Hepatic stellate cell (primary cell): ENCODE measurements around the gene FAT2.

ENCODE experiments used
- DNase-seq: peaks from one replicate; pipeline ENCODE4 v3.0.0; 2011; ENCODE audit warnings: low spot score

Gene FAT2

GRCh38 chr5:151553130-151553670, 37.9 kb downstream of the FAT2 start:
- no peak for DNase-seq

DNA sequence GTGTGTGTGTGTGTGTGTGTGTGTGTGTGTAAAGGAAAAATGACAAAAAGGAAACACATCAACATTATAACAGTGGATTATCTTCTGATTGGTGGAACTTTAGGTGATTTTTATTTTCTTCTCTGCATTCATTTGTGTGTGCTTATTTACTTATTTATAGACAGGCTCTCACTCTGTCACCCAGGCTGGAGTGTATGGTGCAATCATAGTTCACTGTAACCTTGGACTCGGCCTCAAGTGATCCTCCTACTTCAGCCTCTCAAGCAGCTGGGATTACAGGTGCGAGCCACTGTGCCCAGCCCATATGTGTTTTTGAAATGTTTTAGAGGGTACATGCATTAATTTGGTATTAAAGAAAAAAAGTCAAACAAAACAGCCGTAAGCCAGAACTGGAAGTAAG, 39.1 kb downstream of the FAT2 start:
- no peak for DNase-seq

DNA sequence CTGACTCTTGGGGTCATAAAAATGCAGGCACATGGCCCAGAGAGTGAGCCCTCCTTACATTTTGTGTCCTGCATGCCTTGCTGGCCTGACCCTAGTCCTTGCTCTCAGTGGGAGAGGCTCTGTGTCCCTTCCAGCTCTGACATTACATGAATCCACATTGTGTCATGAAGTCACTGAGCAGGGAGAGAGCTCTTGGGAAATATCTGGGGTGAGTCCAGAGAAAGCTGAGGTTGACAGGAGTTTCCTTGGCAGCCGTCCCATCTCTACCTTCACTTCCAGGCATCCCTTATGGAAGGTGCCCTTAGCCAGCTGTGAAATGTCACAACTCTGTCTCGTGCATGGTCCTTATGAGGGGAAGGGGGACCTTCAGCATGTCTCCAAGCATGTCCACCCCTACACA, 41.0 kb downstream of the FAT2 start:
- no peak for DNase-seq

DNA sequence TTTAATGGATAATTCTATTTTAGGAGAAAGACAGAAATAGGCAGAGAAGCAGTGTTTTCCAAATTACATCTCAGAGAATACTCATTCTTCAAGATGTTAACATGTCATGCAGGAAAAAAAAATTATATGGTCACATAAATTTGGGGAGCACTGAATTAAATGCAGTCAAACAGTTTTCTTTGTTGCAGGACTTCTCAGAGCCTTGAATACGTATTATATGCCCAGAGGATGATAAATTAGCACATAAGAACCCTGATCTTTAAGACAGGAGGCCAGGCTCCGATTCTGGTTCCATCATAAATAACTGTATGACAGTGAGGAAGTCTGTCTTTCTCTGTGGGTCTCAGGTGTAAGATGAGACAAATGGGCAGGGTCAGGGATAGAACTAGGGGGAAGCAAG, 41.4 kb downstream of the FAT2 start:
- no peak for DNase-seq

DNA sequence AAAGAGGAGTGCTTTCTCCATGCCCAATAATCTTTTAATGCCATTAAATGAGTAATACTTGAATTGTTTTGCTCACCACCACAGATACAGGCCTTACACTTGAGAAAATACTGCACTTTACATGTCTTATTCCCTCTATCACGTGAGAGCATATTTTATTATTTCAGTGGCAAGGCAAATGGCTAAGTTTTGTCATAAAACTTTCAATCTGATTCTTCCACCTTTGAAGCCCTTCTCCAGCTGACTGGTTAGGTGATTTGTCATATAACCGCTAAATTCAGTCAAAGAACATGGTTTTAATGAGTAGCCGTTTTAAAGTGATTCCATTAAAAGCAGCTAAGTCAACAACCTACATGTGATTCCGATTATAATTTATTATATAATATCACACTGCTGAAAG, 43.8 kb downstream of the FAT2 start:
- DNase-seq: no peak

GRCh38 chr5:151541571-151541970, 49.6 kb downstream of the FAT2 start:
- DNase-seq: no peak
